ENCODE measurements around the gene SPCS2. TPM values are rescaled to one million over a fixed set of nuclear protein-coding genes. Genes with fewer than 3 reads are reported as not detected.

Gene SPCS2
- total RNA-seq, 1 donor from 2014 or later, result 26.0 TPM

- DNase-seq (ENCODE audit: extremely low spot score in 2 of 2), result no peak
- Histone ChIP-seq H3K9me3 (no peaks in the 10 kb centered on the region), H3K27ac (no peak overlapping the region), H3K4me3 (no peak overlapping the region), H3K27me3 (no peaks in the 10 kb centered on the region), H3K36me3 (peaks cover 0 to 14% of the 10 kb centered on the region in 2 donors), H3K4me1 (no peaks in the 10 kb centered on the region)
- intact Hi-C loops (cut with DNase I), result no loop called here
- TF ChIP-seq POLR2A (IDR thresholded peaks at IDR 0.05), result no peak
- no peak for TF ChIP-seq POLR2AphosphoS5 (IDR thresholded peaks at IDR 0.05; ENCODE audit: insufficient read depth in 1 of 2, low read depth in 1 of 2)
- TF ChIP-seq CTCF (IDR thresholded peaks at IDR 0.05), result no peak
Observed at GRCh38 chr11:74936087-74936486, 13.0 kb upstream of the SPCS2 start.

GRCh38 chr11:74936976-74937375 lies 12.1 kb upstream of the SPCS2 start:
- no peak for DNase-seq (ENCODE audit: extremely low spot score in 2 of 2)
- H3K4me1 ChIP-seq, result no peaks in the 10 kb centered on the region
- H3K36me3 ChIP-seq, result peaks cover 0 to 14% of the 10 kb centered on the region in 2 donors
- H3K27ac ChIP-seq, result no peak overlapping the region
- intact Hi-C loops (cut with DNase I), result no loop called here
- TF ChIP-seq POLR2AphosphoS5 (IDR thresholded peaks at IDR 0.05; ENCODE audit: insufficient read depth in 1 of 2, low read depth in 1 of 2) (no peak), CTCF (IDR thresholded peaks at IDR 0.05) (no peak), POLR2A (IDR thresholded peaks at IDR 0.05) (no peak)
- H3K9me3 ChIP-seq, result no peaks in the 10 kb centered on the region
- H3K27me3 ChIP-seq, result no peaks in the 10 kb centered on the region
- H3K4me3 ChIP-seq, result no peak overlapping the region

- Histone ChIP-seq H3K36me3 (peaks cover 0 to 14% of the 10 kb centered on the region in 2 donors), H3K4me3 (no peak overlapping the region), H3K9me3 (no peaks in the 10 kb centered on the region), H3K4me1 (no peaks in the 10 kb centered on the region), H3K27ac (no peak overlapping the region), H3K27me3 (no peaks in the 10 kb centered on the region)
- intact Hi-C loops (cut with DNase I), result no loop called here
- DNase-seq (ENCODE audit: extremely low spot score in 2 of 2), result no peak
- TF ChIP-seq POLR2A (IDR thresholded peaks at IDR 0.05) (no peak), POLR2AphosphoS5 (IDR thresholded peaks at IDR 0.05; ENCODE audit: insufficient read depth in 1 of 2, low read depth in 1 of 2) (no peak), CTCF (IDR thresholded peaks at IDR 0.05) (no peak)
Observed at GRCh38 chr11:74937696-74938475, 11.2 kb upstream of the SPCS2 start.

GRCh38 chr11:74941492-74941891 lies 7.6 kb upstream of the SPCS2 start:
- Histone ChIP-seq H3K36me3 (peaks cover 0 to 4% of the 10 kb centered on the region in 2 donors), H3K4me1 (no peaks in the 10 kb centered on the region), H3K27me3 (no peaks in the 10 kb centered on the region), H3K9me3 (no peaks in the 10 kb centered on the region), H3K27ac (no peak overlapping the region), H3K4me3 (no peak overlapping the region)
- intact Hi-C loops (cut with DNase I), result loop anchor here (10.0 kb wide), 1 partner anchor 303 kb away; the partner anchor contains the start of gene TPBGL
- DNase-seq (ENCODE audit: extremely low spot score in 2 of 2), result no peak
- TF ChIP-seq POLR2AphosphoS5 (IDR thresholded peaks at IDR 0.05; ENCODE audit: insufficient read depth in 1 of 2, low read depth in 1 of 2) (no peak), POLR2A (IDR thresholded peaks at IDR 0.05) (no peak), CTCF (IDR thresholded peaks at IDR 0.05) (no peak)

All from vagina (tissue), 2 donors.